Posterior cingulate gyrus (tissue), 11 donors: ENCODE results near the gene HMCN1.
"Not testable (repeated sequence)": the region's sequence is repeated elsewhere in the genome, so short reads cannot be mapped to it uniquely, and the experiment has no call there.

ENCODE experiments used
- DNase-seq, 10 donors: peaks; one replicate each; pipeline versions ENCODE4 v3.0.0 to v3.0.0-alpha.2; 2020 to 2021; ENCODE audit warnings: mixed read lengths in 3 of 10
- intact Hi-C: fragments of 100-400 bp; cut with DNase I; formaldehyde crosslinking; loops from one replicate; pipeline ENCODE4 v1.15.1; 2023

The HMCN1 gene

GRCh38 chr1:186125511-186125910 lies 391.3 kb downstream of the HMCN1 start:
- no peak for DNase-seq
- intact Hi-C loops = no loop called here

GRCh38 chr1:186129758-186130157 lies 395.6 kb downstream of the HMCN1 start:
- intact Hi-C loops = no loop called here
- no peak for DNase-seq

DNA sequence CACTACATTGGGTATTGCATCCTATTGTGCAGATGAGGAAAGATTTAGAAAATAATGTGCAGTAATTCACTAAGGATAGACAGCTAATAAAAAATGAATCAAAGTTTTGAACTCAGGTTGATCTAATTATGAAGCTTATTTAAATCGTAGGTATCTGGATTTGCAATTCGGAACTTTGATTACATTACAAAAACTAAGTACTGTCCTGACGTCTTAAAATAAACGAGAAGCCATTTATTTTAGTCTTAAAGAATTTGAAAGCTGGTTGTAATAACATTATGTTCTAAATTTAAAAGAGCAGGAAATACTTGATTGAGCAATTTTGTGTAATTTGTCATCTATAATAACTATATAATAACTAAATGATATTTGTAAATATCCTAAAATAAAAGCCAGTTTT lies 404.9 kb downstream of the HMCN1 start:
- DNase-seq = no peak
- intact Hi-C loops = no loop called here

- no peak for DNase-seq
- intact Hi-C loops = no loop called here
Measured at GRCh38 chr1:186139701-186140100, 405.5 kb downstream of the HMCN1 start.

- intact Hi-C loops = no loop called here
Measured at GRCh38 chr1:186142159-186142558, 408.0 kb downstream of the HMCN1 start.

GRCh38 chr1:186142916-186143315 lies 408.7 kb downstream of the HMCN1 start:
- intact Hi-C loops = no loop called here
- no peak for DNase-seq

More at GRCh38 chr1:186142159-186142558, 408.0 kb downstream of the HMCN1 start:
- DNase-seq = no peak

DNA sequence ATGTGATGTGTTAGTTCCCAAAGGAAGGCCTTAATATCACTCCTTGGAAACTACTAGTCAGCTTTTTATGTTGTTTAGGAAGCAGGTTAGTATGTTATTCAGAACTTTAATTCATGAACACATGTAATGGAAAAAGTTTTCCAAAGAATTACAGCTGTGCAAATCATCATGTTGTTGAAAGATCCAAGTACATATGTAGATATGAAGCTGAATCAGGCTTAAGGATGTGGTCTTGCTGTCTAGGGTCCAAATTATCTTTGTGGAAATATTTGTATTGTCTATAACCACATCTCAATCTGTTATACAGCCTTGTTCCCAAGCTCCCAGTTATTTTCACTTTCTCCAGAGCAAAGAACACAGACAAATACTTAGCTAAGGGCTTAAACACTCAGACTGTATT lies 409.3 kb downstream of the HMCN1 start:
- intact Hi-C loops = no loop called here
- no peak for DNase-seq

GRCh38 chr1:186144505-186144904 lies 410.3 kb downstream of the HMCN1 start:
- DNase-seq = no peak
- intact Hi-C loops = no loop called here

- intact Hi-C loops = no loop called here
- DNase-seq = no peak
Measured at GRCh38 chr1:186146974-186147373, 412.8 kb downstream of the HMCN1 start.

GRCh38 chr1:186149591-186149990 lies 415.4 kb downstream of the HMCN1 start:
- intact Hi-C loops = no loop called here
- DNase-seq = no peak

GRCh38 chr1:186152227-186152619 lies 418.0 kb downstream of the HMCN1 start:
- intact Hi-C loops = no loop called here

DNA sequence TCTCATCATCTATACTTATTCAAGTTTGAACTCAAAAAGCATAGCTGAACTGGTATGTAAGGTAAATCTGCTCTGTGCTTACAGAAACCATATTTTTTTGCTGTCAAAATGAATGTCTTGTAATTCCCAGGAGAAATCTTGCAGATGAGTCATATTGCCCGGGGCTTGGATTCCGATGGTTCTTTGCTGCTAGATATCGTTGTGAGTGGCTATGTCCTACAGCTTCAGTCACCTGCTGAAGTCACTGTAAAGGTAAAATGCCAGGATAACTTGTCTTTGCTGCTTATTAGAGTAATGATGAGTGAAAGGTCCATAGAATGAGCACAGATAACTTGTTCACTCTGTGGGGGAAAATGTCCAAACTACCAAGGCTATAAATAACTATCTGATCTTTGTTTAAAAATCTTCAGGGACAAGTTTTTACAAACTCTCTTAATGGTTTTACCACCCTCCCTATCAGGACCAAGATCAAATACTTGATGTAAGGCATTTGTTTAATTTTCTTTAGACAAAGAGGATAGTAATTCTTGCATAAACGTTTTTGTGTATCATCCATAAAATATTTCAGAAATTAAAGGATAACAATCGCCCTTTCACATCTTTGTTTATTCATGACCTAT lies 418.5 kb downstream of the HMCN1 start:
- intact Hi-C loops = no loop called here
- no peak for DNase-seq

More at GRCh38 chr1:186152227-186152619, 418.0 kb downstream of the HMCN1 start:
- DNase-seq = no peak

- intact Hi-C loops = loop anchor here (5.0 kb wide), 1 partner anchor 58 kb away; no protein-coding TSS in a partner anchor
- DNase-seq = no peak
Measured at GRCh38 chr1:186154651-186155050, 420.5 kb downstream of the HMCN1 start.

GRCh38 chr1:186155594-186155993 lies 421.4 kb downstream of the HMCN1 start:
- intact Hi-C loops = loop anchor here (5.0 kb wide), 1 partner anchor 57 kb away; no protein-coding TSS in a partner anchor
- DNase-seq = no peak

DNA sequence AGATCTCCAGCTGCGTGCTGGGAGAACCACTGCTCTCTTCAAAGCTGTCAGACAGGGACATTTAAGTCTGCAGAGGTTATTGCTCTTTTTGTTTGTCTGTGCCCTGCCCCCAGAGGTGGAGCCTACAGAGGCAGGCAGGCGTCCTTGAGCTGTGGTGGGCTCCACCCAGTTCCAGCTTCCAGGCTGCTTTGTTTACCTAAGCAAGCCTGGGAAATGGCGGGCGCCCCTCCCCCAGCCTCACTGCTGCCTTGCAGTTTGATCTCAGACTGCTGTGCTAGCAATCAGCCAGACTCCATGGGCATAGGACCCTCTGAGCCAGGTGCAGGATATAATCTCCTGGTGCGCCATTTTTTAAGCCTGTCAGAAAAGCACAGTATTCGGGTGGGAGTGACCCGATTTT lies 428.7 kb downstream of the HMCN1 start:
- DNase-seq, intact Hi-C loops: not testable (repeated sequence)

GRCh38 chr1:186164773-186165172 lies 430.6 kb downstream of the HMCN1 start:
- DNase-seq = no peak
- intact Hi-C loops = no loop called here

DNA sequence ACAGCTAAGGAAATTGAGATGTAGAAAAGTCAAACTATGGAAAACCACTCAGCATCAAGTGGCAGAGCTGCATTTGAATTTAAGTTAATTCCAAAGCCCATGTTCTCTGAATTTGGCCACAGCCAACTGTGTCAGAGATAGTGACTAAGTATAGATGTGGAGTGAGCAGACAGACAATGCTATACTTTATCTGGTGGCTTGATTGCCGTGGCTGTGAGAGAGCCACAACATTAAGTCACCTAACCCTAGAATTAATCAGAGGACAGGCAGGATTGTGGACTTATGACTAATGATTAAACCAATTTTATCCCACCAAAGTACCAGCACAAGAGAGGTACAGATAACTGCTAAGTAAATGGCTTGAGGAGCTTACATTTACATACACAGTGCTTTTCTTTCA lies 431.1 kb downstream of the HMCN1 start:
- DNase-seq = no peak
- intact Hi-C loops = no loop called here

DNA sequence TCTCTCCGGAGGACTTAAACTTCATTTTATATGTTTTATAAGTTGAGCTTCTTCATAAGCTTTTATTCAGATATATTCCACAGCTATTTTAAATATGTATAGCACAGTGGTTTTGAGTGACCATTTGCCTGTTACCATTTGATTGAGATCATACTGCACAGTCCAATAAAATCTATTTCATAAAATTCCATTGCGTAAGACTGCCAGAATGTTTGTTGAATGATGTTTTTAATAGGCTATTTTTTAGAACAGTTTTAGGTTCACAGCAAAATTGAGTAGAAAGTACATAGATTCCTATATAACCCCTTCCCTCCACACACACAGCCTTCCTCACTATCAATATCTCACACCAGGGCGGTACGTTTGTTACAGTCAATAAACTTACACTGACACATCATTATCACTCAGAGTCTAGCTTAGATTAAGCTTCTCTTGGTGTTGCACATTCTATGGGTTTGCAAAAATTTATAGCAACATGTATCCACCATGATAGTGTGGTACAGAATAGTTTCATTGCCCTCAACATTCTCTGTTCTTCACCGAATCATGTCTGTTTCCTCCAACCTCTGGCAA lies 433.0 kb downstream of the HMCN1 start:
- intact Hi-C loops = no loop called here
- no peak for DNase-seq

GRCh38 chr1:186175588-186175987 lies 441.4 kb downstream of the HMCN1 start:
- intact Hi-C loops = no loop called here

GRCh38 chr1:186178426-186179043 lies 444.3 kb downstream of the HMCN1 start:
- intact Hi-C loops = no loop called here
- no peak for DNase-seq

More at GRCh38 chr1:186175588-186175987, 441.4 kb downstream of the HMCN1 start:
- DNase-seq = no peak

- no peak for DNase-seq
- intact Hi-C loops = no loop called here
Measured at GRCh38 chr1:186179231-186179630, 445.0 kb downstream of the HMCN1 start.

GRCh38 chr1:186183219-186183618 lies 449.0 kb downstream of the HMCN1 start:
- no peak for DNase-seq
- intact Hi-C loops = no loop called here
